Astrocyte (in vitro differentiated cells and primary cell): ENCODE measurements around the gene BATF2. TPM values are rescaled to one million over a fixed set of nuclear protein-coding genes. Genes with fewer than 3 reads are reported as not detected.

Source experiments
- DNase-seq: peaks from one replicate; pipeline ENCODE4 v3.0.0-alpha.2; 2010; ENCODE audit warnings: low read depth
- FAIRE-seq: peaks from 2 replicates; lab custom pipeline; 2011; peaks lifted over from hg19 to GRCh38; lab: Jason Lieb, UNC
- H2AFZ ChIP-seq: 2 replicates; pipeline ENCODE4 v1.6.0; 2012; ENCODE audit warnings: low read depth, low read length, inconsistent platforms
- H3K27ac ChIP-seq: 2 replicates; pipeline ENCODE4 v1.5.1; 2011; ENCODE audit warnings: low read depth, low read length, inconsistent platforms
- H3K27me3 ChIP-seq: 2 replicates; pipeline ENCODE4 v1.6.0; 2011; ENCODE audit warnings: low read length, inconsistent platforms; ENCODE audit not compliant: insufficient read depth
- H3K36me3 ChIP-seq: 2 replicates; pipeline ENCODE4 v1.5.1; 2011; ENCODE audit warnings: low read length, inconsistent platforms; ENCODE audit not compliant: insufficient read depth
- H3K4me1 ChIP-seq: 2 replicates; pipeline ENCODE4 v1.5.1; 2011; ENCODE audit warnings: low read length, inconsistent platforms; ENCODE audit not compliant: insufficient read depth
- H3K4me2 ChIP-seq: 2 replicates; pipeline ENCODE4 v1.6.0; 2012; ENCODE audit warnings: low read length, inconsistent platforms
- H3K4me3 ChIP-seq: 2 replicates; pipeline ENCODE4 v1.5.1; 2011; ENCODE audit warnings: low read depth, mild to moderate bottlenecking, low read length, inconsistent platforms; ENCODE audit not compliant: insufficient read depth
- H3K79me2 ChIP-seq: 2 replicates; pipeline ENCODE4 v1.6.0; 2012; ENCODE audit warnings: mild to moderate bottlenecking, low read length, inconsistent platforms; ENCODE audit not compliant: insufficient read depth
- H3K9ac ChIP-seq: 2 replicates; pipeline ENCODE4 v1.6.0; 2012; ENCODE audit warnings: mild to moderate bottlenecking, low read length, inconsistent platforms
- H3K9me3 ChIP-seq: 2 replicates; pipeline ENCODE4 v1.5.1; 2012; ENCODE audit warnings: low read depth, mild to moderate bottlenecking, low read length, inconsistent platforms; ENCODE audit not compliant: insufficient read depth
- H4K20me1 ChIP-seq: 2 replicates; pipeline ENCODE4 v1.6.0; 2012; ENCODE audit warnings: low read length, inconsistent platforms; ENCODE audit not compliant: insufficient read depth
- H3K27ac Mint-ChIP-seq: one replicate; pipeline ENCODE4 v1.8.0; 2021; ENCODE audit warnings: mild to moderate bottlenecking, mixed read lengths; ENCODE audit not compliant: unreplicated experiment
- H3K27me3 Mint-ChIP-seq: one replicate; pipeline ENCODE4 v1.8.0; 2021; ENCODE audit warnings: low read depth, mixed read lengths; ENCODE audit not compliant: unreplicated experiment
- H3K36me3 Mint-ChIP-seq: one replicate; pipeline ENCODE4 v1.8.0; 2021; ENCODE audit warnings: low read depth, mixed read lengths; ENCODE audit not compliant: unreplicated experiment
- H3K4me1 Mint-ChIP-seq: one replicate; pipeline ENCODE4 v1.8.0; 2021; ENCODE audit warnings: low read depth, mixed read lengths; ENCODE audit not compliant: unreplicated experiment
- H3K4me3 Mint-ChIP-seq: one replicate; pipeline ENCODE4 v1.8.0; 2021; ENCODE audit warnings: mild to moderate bottlenecking, moderate library complexity, mixed read lengths; ENCODE audit not compliant: unreplicated experiment
- H3K9me3 Mint-ChIP-seq: one replicate; pipeline ENCODE4 v1.8.0; 2021; ENCODE audit warnings: mild to moderate bottlenecking, mixed read lengths; ENCODE audit not compliant: unreplicated experiment
- CTCF ChIP-seq: IDR thresholded peaks from 2 replicates; pipeline ENCODE4 v1.5.1; 2011; ENCODE audit warnings: low read depth, mild to moderate bottlenecking, inconsistent platforms, low read length, moderate library complexity; ENCODE audit not compliant: insufficient read depth
- EZH2 ChIP-seq: IDR thresholded peaks from 2 replicates; pipeline ENCODE4 v1.6.1; 2012; ENCODE audit warnings: mild to moderate bottlenecking, low read length, inconsistent platforms; ENCODE audit not compliant: insufficient read depth
- total RNA-seq: library from RNA; stranded (reverse); gene quantifications from 2 replicates; pipeline ENCODE4 v1.2.1, GENCODE V29; 2021

BATF2 gene
- total RNA-seq, 1 donor from 2014 or later, result 4.5 TPM

GRCh38 chr11:64969209-64969608 is 27.6 kb downstream of the BATF2 start:
- H3K27ac ChIP-seq, result peak overlapping the region; percentile 12
- no peak overlapping the region for H2AFZ ChIP-seq
- no peak overlapping the region for H3K4me3 ChIP-seq
- no peaks in the 10 kb centered on the region for H3K36me3 ChIP-seq
- FAIRE-seq (no peak), DNase-seq (no peak)
- H3K4me2 ChIP-seq, result peak overlapping the region; percentile 26
- Mint-ChIP-seq H3K4me3 (no peak overlapping the region), H3K27ac (no peak overlapping the region), H3K9me3 (no peaks in the 10 kb centered on the region), H3K27me3 (peaks cover 2% of the 10 kb centered on the region), H3K4me1 (no peaks in the 10 kb centered on the region), H3K36me3 (no peaks in the 10 kb centered on the region)
- no peaks in the 10 kb centered on the region for H3K79me2 ChIP-seq
- no peaks in the 10 kb centered on the region for H4K20me1 ChIP-seq
- no peaks in the 10 kb centered on the region for H3K27me3 ChIP-seq
- TF ChIP-seq EZH2, result no peak
- no peak for TF ChIP-seq CTCF
- H3K4me1 ChIP-seq, result peaks cover 7% of the 10 kb centered on the region
- no peaks in the 10 kb centered on the region for H3K9me3 ChIP-seq
- H3K9ac ChIP-seq, result no peak overlapping the region

- no peak for DNase-seq
- Histone ChIP-seq H3K4me1 (peaks cover 7% of the 10 kb centered on the region), H3K9ac (no peak overlapping the region), H3K9me3 (no peaks in the 10 kb centered on the region), H2AFZ (no peak overlapping the region), H3K27ac (no peak overlapping the region), H4K20me1 (no peaks in the 10 kb centered on the region), H3K36me3 (no peaks in the 10 kb centered on the region), H3K4me3 (no peak overlapping the region), H3K79me2 (no peaks in the 10 kb centered on the region), H3K4me2 (no peak overlapping the region), H3K27me3 (no peaks in the 10 kb centered on the region)
- no peaks in the 10 kb centered on the region for H3K9me3 Mint-ChIP-seq
- H3K36me3 Mint-ChIP-seq, result no peaks in the 10 kb centered on the region
- no peak overlapping the region for H3K27ac Mint-ChIP-seq
- FAIRE-seq, result no peak
- no peak overlapping the region for H3K4me3 Mint-ChIP-seq
- no peak for TF ChIP-seq CTCF
- no peak for TF ChIP-seq EZH2
- peaks cover 2% of the 10 kb centered on the region for H3K27me3 Mint-ChIP-seq
- H3K4me1 Mint-ChIP-seq, result no peaks in the 10 kb centered on the region
Observed at GRCh38 chr11:64967375-64967774, 29.4 kb downstream of the BATF2 start.

GRCh38 chr11:64963072-64963631 is 33.6 kb downstream of the BATF2 start:
- H4K20me1 ChIP-seq, result no peaks in the 10 kb centered on the region
- H3K4me2 ChIP-seq, result no peak overlapping the region
- no peak overlapping the region for H3K9ac ChIP-seq
- H3K4me1 ChIP-seq, result no peaks in the 10 kb centered on the region
- H3K27me3 ChIP-seq, result peaks cover 4% of the 10 kb centered on the region
- TF ChIP-seq CTCF (no peak), EZH2 (no peak)
- DNase-seq (no peak), FAIRE-seq (no peak)
- Mint-ChIP-seq H3K4me1 (no peaks in the 10 kb centered on the region), H3K27ac (no peak overlapping the region), H3K27me3 (peaks cover 9% of the 10 kb centered on the region), H3K4me3 (no peak overlapping the region), H3K36me3 (no peaks in the 10 kb centered on the region), H3K9me3 (no peaks in the 10 kb centered on the region)
- H3K36me3 ChIP-seq, result no peaks in the 10 kb centered on the region
- no peaks in the 10 kb centered on the region for H3K9me3 ChIP-seq
- H3K27ac ChIP-seq, result no peak overlapping the region
- no peak overlapping the region for H2AFZ ChIP-seq
- H3K79me2 ChIP-seq, result no peaks in the 10 kb centered on the region
- no peak overlapping the region for H3K4me3 ChIP-seq
